ENCODE data around the gene USP7.
"Not testable (repeated sequence)": the region's sequence is repeated elsewhere in the genome, so short reads cannot be mapped to it uniquely, and the experiment has no call there.

The USP7 gene

DNA sequence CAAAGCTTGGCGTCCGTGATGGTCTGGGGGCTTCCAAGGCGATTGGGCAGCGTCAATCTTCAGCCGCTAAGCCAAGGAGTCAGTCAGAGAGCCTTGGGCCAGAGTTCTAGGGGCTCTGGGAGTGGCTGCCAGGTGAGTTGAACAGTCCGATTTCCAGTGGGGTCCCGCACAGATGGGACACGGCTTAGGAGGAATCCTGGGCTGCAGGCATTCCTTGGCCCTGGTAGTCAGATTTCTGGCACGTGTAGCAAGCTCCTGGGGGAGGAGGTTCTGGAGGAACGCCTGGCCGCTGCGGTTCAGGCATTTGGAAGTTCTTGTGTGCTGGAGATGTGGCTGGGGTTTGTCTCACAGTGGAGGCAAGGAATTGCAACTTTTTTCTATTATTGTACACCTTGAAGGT lies 120.4 kb downstream of the USP7 start:
- DNase-seq (ENCODE audit: low read depth) = not testable (repeated sequence)

All from activated gamma-delta T cell treated with anti-CD3 and anti-CD28 coated beads, Interleukin-2, amount 50 U/mL, for 16 hours (primary cell).